ENCODE results near the gene KIF17.

KIF17 gene

GRCh38 chr1:20706841-20707240, 11.0 kb downstream of the KIF17 start:
- H3K27me3 ChIP-seq, result peaks cover 0 to 25% of the 10 kb centered on the region in 2 donors

GRCh38 chr1:20705203-20705755, 12.5 kb downstream of the KIF17 start:
- H3K27ac ChIP-seq, result no peak overlapping the region
- no peak for DNase-seq

More at GRCh38 chr1:20706841-20707240, 11.0 kb downstream of the KIF17 start:
- Histone ChIP-seq H3K36me3 (no peaks in the 10 kb centered on the region), H3K27ac (no peak overlapping the region), H3K4me3 (no peak overlapping the region), H3K4me1 (no peaks in the 10 kb centered on the region), H3K9me3 (no peaks in the 10 kb centered on the region)
- DNase-seq, result no peak
- no peak for TF ChIP-seq CTCF (IDR thresholded peaks at IDR 0.05)
- intact Hi-C loops (cut with DNase I; ENCODE audit: low total_unique reads), result no loop called here

GRCh38 chr1:20704390-20705202, 13.2 kb downstream of the KIF17 start:
- no peaks in the 10 kb centered on the region for H3K4me1 ChIP-seq
- no peak overlapping the region for H3K27ac ChIP-seq
- no peaks in the 10 kb centered on the region for H3K36me3 ChIP-seq
- H3K27me3 ChIP-seq, result peaks cover 0 to 6% of the 10 kb centered on the region in 2 donors
- intact Hi-C loops (cut with DNase I; ENCODE audit: low total_unique reads), result no loop called here
- no peak for DNase-seq
- H3K9me3 ChIP-seq, result no peaks in the 10 kb centered on the region
- no peak overlapping the region for H3K4me3 ChIP-seq
- TF ChIP-seq CTCF (IDR thresholded peaks at IDR 0.05), result no peak

More at GRCh38 chr1:20705203-20705755, 12.5 kb downstream of the KIF17 start:
- TF ChIP-seq CTCF (IDR thresholded peaks at IDR 0.05), result no peak
- H3K4me3 ChIP-seq, result no peak overlapping the region
- no peaks in the 10 kb centered on the region for H3K36me3 ChIP-seq
- intact Hi-C loops (cut with DNase I; ENCODE audit: low total_unique reads), result no loop called here
- no peaks in the 10 kb centered on the region for H3K4me1 ChIP-seq
- no peaks in the 10 kb centered on the region for H3K9me3 ChIP-seq
- H3K27me3 ChIP-seq, result peaks cover 0 to 12% of the 10 kb centered on the region in 2 donors

- H3K4me3 ChIP-seq, result no peak overlapping the region
- intact Hi-C loops (cut with DNase I; ENCODE audit: low total_unique reads), result no loop called here
- DNase-seq, result no peak
- TF ChIP-seq CTCF (IDR thresholded peaks at IDR 0.05), result no peak
- no peaks in the 10 kb centered on the region for H3K9me3 ChIP-seq
- H3K27ac ChIP-seq, result no peak overlapping the region
- H3K27me3 ChIP-seq, result no peaks in the 10 kb centered on the region
- H3K36me3 ChIP-seq, result no peaks in the 10 kb centered on the region
- H3K4me1 ChIP-seq, result no peaks in the 10 kb centered on the region
Measured at GRCh38 chr1:20703124-20703756, 14.6 kb downstream of the KIF17 start.

GRCh38 chr1:20702416-20702815, 15.4 kb downstream of the KIF17 start:
- Histone ChIP-seq H3K4me1 (peaks cover 0 to under 1% (median 0%) of the 10 kb centered on the region in 4 donors), H3K36me3 (no peaks in the 10 kb centered on the region), H3K27me3 (no peaks in the 10 kb centered on the region), H3K4me3 (no peak overlapping the region), H3K27ac (no peak overlapping the region), H3K9me3 (no peaks in the 10 kb centered on the region)
- no peak for DNase-seq
- TF ChIP-seq CTCF (IDR thresholded peaks at IDR 0.05), result no peak
- intact Hi-C loops (cut with DNase I; ENCODE audit: low total_unique reads), result no loop called here

All from tibial artery (tissue), 4 donors.